A673 (cell line): ENCODE data around the gene NDE1. TPM values are rescaled to one million over a fixed set of nuclear protein-coding genes. Genes with fewer than 3 reads are reported as not detected.
A peak's percentile ranks its signal among the peaks of the same experiment; 100 is the strongest.

Source experiments
- Bru-seq: library from RNA; stranded (reverse); fragments of 400-500 nt; gene quantifications from one replicate; lab custom pipeline; 2021; lab: Mats Ljungman, UMichigan
- BruChase-seq, 2 experiments: library from RNA; stranded (reverse); fragments of 400-500 nt; gene quantifications; one replicate each; lab custom pipeline; 2021; lab: Mats Ljungman, UMichigan
- BruUV-seq: library from RNA; stranded (reverse); fragments of 400-500 nt; replicated peaks from 2 replicates; lab custom pipeline; 2021; lab: Mats Ljungman, UMichigan
- CTCF ChIA-PET: fragments of 300-600 bp; sonication (Branson Sonifier 250); formaldehyde crosslinking; loops from one replicate; lab custom pipeline; 2022; ENCODE audit warnings: antibody characterized with exemption; lab: Charles Lee
- POLR2A ChIA-PET: fragments of 300-600 bp; sonication (Branson Sonifier 250); formaldehyde crosslinking; loops from one replicate; lab custom pipeline; 2022; ENCODE audit warnings: antibody characterized with exemption; ENCODE audit not compliant: low non-redundant PET; lab: Charles Lee
- DNase-seq: peaks from one replicate; pipeline ENCODE4 v3.0.0-alpha.2; 2015; ENCODE audit warnings: low spot score
- H3K27ac ChIP-seq: fragments of 200-600 bp; sonication (generic); 2 replicates; pipeline ENCODE4 v1.5.1; 2016; ENCODE audit warnings: mixed run types, low read depth, mild to moderate bottlenecking, mixed read lengths, antibody characterized with exemption, low read length; ENCODE audit not compliant: poor library complexity, severe bottlenecking
- H3K27me3 ChIP-seq: fragments of 200-600 bp; sonication (generic); replicated peaks from 2 replicates; pipeline ENCODE4 v1.6.1; 2017; ENCODE audit warnings: mixed run types, low read depth, mild to moderate bottlenecking, mixed read lengths, antibody characterized with exemption, low read length; ENCODE audit not compliant: insufficient read depth, poor library complexity
- H3K36me3 ChIP-seq: fragments of 200-600 bp; sonication (generic); 2 replicates; pipeline ENCODE4 v1.6.1; 2016; ENCODE audit warnings: mixed run types, mild to moderate bottlenecking, mixed read lengths, antibody characterized with exemption, low read length; ENCODE audit not compliant: insufficient read depth, poor library complexity, severe bottlenecking
- H3K4me1 ChIP-seq: fragments of 200-600 bp; sonication (generic); 2 replicates; pipeline ENCODE4 v1.6.1; 2017; ENCODE audit warnings: mixed run types, mild to moderate bottlenecking, mixed read lengths, antibody characterized with exemption, low read length; ENCODE audit not compliant: insufficient read depth, poor library complexity, severe bottlenecking
- H3K4me3 ChIP-seq: fragments of 200-600 bp; sonication (generic); 2 replicates; pipeline ENCODE4 v1.5.1; 2016; ENCODE audit warnings: low read depth, mixed run types, mild to moderate bottlenecking, mixed read lengths, low read length; ENCODE audit not compliant: poor library complexity, severe bottlenecking
- H3K9me3 ChIP-seq: fragments of 200-600 bp; sonication (generic); 2 replicates; pipeline ENCODE4 v1.6.1; 2016; ENCODE audit warnings: mixed run types, low read depth, mild to moderate bottlenecking, mixed read lengths, antibody characterized with exemption, low read length; ENCODE audit not compliant: poor library complexity, severe bottlenecking
- CTCF ChIP-seq: fragments of 300-800, 200-600 bp; sonication (generic); conservative IDR thresholded peaks from 2 replicates; pipeline ENCODE4 v1.5.1; 2017; ENCODE audit warnings: low read depth, mild to moderate bottlenecking, antibody characterized with exemption, low read length, moderate library complexity, mixed read lengths
- EZH2 ChIP-seq: fragments of 200-600 bp; sonication (generic); IDR thresholded peaks from 2 replicates; pipeline ENCODE4 v1.6.1; 2017; ENCODE audit warnings: borderline replicate concordance, low read depth, mild to moderate bottlenecking, mixed read lengths, antibody characterized with exemption, low read length; ENCODE audit not compliant: poor library complexity, severe bottlenecking
- intact Hi-C: fragments of 100-400 bp; cut with micrococcal nuclease; formaldehyde crosslinking; loops from one replicate; pipeline ENCODE4 v1.10.0; 2022; ENCODE audit not compliant: unreplicated experiment
- long read RNA-seq: library from polyadenylated mRNA; stranded (forward); transcript quantifications from one replicate; pipeline ENCODE4 v2.0.0, GENCODE V29; 2022
- total RNA-seq: library from RNA; stranded (reverse); gene quantifications from 2 replicates; pipeline ENCODE4 v1.2.3, GENCODE V29; 2021

NDE1 gene, protein sequence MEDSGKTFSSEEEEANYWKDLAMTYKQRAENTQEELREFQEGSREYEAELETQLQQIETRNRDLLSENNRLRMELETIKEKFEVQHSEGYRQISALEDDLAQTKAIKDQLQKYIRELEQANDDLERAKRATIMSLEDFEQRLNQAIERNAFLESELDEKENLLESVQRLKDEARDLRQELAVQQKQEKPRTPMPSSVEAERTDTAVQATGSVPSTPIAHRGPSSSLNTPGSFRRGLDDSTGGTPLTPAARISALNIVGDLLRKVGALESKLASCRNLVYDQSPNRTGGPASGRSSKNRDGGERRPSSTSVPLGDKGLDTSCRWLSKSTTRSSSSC
- total RNA-seq (78.1 and 79.6 TPM in 2 replicates), Bru-seq, nascent RNA (percentile 65 among the genes with signal in this experiment), BruChase-seq, experiment 1, labeled RNA remaining after a 2-hour chase (percentile 65 among the genes with signal in this experiment), BruChase-seq, experiment 2, labeled RNA remaining after a 6-hour chase (percentile 72 among the genes with signal in this experiment)
- long read RNA-seq, partial matches to known transcripts, result 3 of 11 reads
- long read RNA-seq, other reads (novel, unspliced or antisense), result 7 of 11 reads

- TF ChIP-seq CTCF (no peak), EZH2 (no peak)
- CTCF ChIA-PET, result no interaction called here
- no peaks in the 10 kb centered on the region for H3K9me3 ChIP-seq
These were observed at the start of gene NDE1 for GRCh38 chr16:15650019-15650697. Gene NDE1 (plus strand): TSS chr16:15650245. CDS start chr16:15664779, 14,534 bp downstream.

DNA sequence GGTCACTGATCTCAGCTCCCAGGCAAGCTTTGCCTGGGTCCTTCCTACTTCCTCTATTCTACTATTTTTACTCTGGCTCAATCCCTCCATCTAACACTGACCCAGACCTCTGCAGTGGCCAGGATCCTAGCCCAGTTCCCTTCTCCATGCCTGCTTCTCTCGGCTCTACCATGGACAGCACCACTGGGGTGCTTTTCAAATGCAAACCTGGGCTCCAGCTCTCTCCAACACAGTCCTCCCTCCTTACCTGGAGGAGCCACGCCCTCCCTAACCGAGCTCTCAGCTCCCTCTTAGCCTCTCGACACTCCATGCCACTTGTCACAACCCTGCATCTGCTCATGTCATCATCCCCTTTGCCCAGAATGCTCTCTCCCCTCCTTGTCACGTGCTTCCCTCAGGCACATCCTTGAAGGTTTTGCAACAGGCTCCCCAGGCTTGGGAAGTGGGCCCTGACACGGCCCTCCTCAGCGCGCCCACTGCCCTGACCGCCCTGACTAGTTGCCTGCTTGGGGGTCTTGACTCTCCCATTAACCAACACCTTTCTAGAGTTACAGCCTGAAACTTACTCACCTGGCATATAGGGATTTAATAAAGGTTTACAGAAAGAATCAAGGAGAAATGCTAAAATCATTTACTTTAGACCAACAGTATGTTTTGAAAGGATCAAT is 48.7 kb upstream of the NDE1 start:
- TF ChIP-seq CTCF, result no peak
- no peak for TF ChIP-seq EZH2
- ChIA-PET CTCF (no interaction called here), POLR2A (no interaction called here)
- Histone ChIP-seq H3K36me3 (peaks cover 64% of the 10 kb centered on the region), H3K27ac (no peak overlapping the region), H3K4me3 (no peak overlapping the region), H3K4me1 (no peaks in the 10 kb centered on the region), H3K27me3 (no peaks in the 10 kb centered on the region), H3K9me3 (no peaks in the 10 kb centered on the region)
- BruUV-seq, result no TSS peak
- intact Hi-C loops, result no loop called here
- DNase-seq, result no peak

More at GRCh38 chr16:15650019-15650697, at the start of gene NDE1:
- BruUV-seq, result no TSS peak
- Histone ChIP-seq H3K36me3 (no peaks in the 10 kb centered on the region), H3K27me3 (no peaks in the 10 kb centered on the region), H3K27ac (peak within 1 kb of the TSS; percentile 87), H3K4me1 (peaks cover 8% of the 10 kb centered on the region), H3K4me3 (peak within 1 kb of the TSS; percentile 93)
- DNase-seq, result peak; percentile 91
- POLR2A ChIA-PET, result no interaction called here
- intact Hi-C loops, result no loop called here
